ENCODE results near the gene SERPINI2.

GRCh38 chr3:167489571-167489970 is 15.7 kb upstream of the SERPINI2 start:
- no peak for TF ChIP-seq GATA2 (IDR thresholded peaks at IDR 0.05; ENCODE audit: low read depth, low read length)
- TF ChIP-seq GATA3 (IDR thresholded peaks at IDR 0.05; ENCODE audit: low read depth, low read length), result no peak

Data from SH-SY5Y (cell line).